RWPE2 (cell line): ENCODE results near the gene ROBO1.

ENCODE experiments used
- ATAC-seq: fragments of 200-7000 bp; cut with Tn5 transposase; 3 replicates; pipeline ENCODE4 v1.9.1; 2021; ENCODE audit warnings: low read depth
- DNase-seq: peaks from one replicate; pipeline ENCODE4 v3.0.0-alpha.2; 2020; ENCODE audit warnings: low spot score
- H3K27ac ChIP-seq: fragments of 450-650 bp; 2 replicates; pipeline ENCODE4 v1.5.1; 2017; ENCODE audit warnings: mild to moderate bottlenecking; ENCODE audit not compliant: poor library complexity, severe bottlenecking
- H3K27me3 ChIP-seq: fragments of 250-450 bp; sonication (Bioruptor Pico); 2 replicates; pipeline ENCODE4 v1.5.1; 2021; ENCODE audit warnings: mild to moderate bottlenecking, moderate library complexity; ENCODE audit not compliant: insufficient read depth, poor library complexity, severe bottlenecking
- H3K36me3 ChIP-seq: fragments of 250-450 bp; sonication (Bioruptor Pico); 2 replicates; pipeline ENCODE4 v1.5.1; 2020; ENCODE audit warnings: low read depth, mild to moderate bottlenecking, moderate library complexity
- H3K4me1 ChIP-seq: fragments of 250-450 bp; sonication (Bioruptor Pico); 2 replicates; pipeline ENCODE4 v1.5.1; 2021; ENCODE audit warnings: mild to moderate bottlenecking, moderate library complexity; ENCODE audit not compliant: insufficient read depth, poor library complexity, severe bottlenecking
- H3K4me3 ChIP-seq: fragments of 250-450 bp; sonication (Bioruptor Pico); 2 replicates; pipeline ENCODE4 v1.5.1; 2021; ENCODE audit warnings: mild to moderate bottlenecking, moderate library complexity; ENCODE audit not compliant: severe bottlenecking
- H3K9me3 ChIP-seq: fragments of 250-450 bp; sonication (Bioruptor Pico); 2 replicates; pipeline ENCODE4 v1.5.1; 2021; ENCODE audit warnings: mild to moderate bottlenecking, moderate library complexity; ENCODE audit not compliant: severe bottlenecking
- TF ChIP-seq, protein P1 (sequence below): fragments of 450-650 bp; IDR thresholded peaks from one replicate; pipeline ENCODE4 v1.5.1; 2017; ENCODE audit warnings: mild to moderate bottlenecking, moderate library complexity; ENCODE audit not compliant: poor library complexity, severe bottlenecking

Gene ROBO1

DNA sequence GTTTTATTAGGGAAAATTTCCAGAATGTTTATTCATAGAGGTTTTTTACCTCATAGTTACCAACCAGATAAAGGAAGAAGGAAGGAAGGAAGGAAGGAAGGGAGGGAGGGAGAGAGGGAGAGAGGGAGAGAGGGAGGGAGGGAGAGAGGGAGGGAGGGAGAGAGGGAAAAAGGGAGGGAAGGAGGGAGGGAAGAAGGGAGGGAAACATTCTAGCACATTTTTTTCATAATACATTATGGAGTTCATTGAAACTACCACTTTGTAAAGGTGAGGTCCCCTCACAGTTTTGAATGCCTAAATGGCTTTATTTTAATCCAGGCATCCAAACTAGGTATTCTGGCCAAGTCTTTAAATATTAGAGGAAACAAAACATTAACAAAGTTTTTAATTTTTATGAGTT, 1049.1 kb downstream of the ROBO1 start:
- Histone ChIP-seq H3K27ac (no peak overlapping the region), H3K4me3 (no peak overlapping the region), H3K9me3 (no peaks in the 10 kb centered on the region), H3K36me3 (no peaks in the 10 kb centered on the region), H3K4me1 (peaks cover 13% of the 10 kb centered on the region), H3K27me3 (no peaks in the 10 kb centered on the region)
- ATAC-seq, result no peak
- no peak for DNase-seq
- TF ChIP-seq, protein P1, sequence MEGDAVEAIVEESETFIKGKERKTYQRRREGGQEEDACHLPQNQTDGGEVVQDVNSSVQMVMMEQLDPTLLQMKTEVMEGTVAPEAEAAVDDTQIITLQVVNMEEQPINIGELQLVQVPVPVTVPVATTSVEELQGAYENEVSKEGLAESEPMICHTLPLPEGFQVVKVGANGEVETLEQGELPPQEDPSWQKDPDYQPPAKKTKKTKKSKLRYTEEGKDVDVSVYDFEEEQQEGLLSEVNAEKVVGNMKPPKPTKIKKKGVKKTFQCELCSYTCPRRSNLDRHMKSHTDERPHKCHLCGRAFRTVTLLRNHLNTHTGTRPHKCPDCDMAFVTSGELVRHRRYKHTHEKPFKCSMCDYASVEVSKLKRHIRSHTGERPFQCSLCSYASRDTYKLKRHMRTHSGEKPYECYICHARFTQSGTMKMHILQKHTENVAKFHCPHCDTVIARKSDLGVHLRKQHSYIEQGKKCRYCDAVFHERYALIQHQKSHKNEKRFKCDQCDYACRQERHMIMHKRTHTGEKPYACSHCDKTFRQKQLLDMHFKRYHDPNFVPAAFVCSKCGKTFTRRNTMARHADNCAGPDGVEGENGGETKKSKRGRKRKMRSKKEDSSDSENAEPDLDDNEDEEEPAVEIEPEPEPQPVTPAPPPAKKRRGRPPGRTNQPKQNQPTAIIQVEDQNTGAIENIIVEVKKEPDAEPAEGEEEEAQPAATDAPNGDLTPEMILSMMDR, result no peak

DNA sequence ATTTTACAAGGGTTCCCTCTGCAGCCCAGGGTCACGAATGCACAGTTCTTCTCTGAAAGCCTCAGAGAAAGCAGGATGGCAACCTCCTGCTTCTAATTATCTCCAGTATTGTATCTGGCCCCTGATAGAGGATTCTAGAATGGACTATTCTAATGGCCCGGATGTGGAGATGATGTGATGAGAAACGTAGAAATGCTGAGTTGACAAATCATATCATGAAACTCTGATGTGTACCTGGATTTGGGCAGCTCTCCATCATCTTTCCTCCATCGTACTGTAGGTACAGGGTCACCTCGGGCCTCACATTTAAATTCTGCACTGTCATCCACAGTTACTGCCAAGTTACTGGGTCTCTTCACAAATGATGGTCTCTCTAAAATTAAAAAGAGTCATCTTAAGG, 1050.8 kb downstream of the ROBO1 start:
- ATAC-seq, result no peak

DNA sequence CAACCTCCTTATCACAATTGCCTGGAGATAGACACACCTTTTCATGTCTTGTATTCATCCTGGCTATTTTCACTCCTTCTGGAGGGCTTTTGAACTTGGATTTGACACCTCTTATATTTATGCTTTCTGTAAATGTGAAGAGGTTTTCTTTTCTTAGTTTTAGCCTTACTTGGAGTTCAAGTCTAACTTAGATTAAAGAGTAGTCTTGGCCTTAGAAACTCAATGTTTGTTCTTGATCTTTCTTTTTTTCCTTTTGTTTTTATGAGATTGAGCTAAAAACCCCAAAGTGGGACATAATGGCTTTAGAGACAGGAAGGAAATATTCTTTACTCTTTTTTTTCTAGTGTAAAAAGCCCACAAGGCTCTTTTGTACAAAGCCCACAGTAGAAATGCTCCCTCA, 1054.9 kb downstream of the ROBO1 start:
- Histone ChIP-seq H3K4me3 (no peak overlapping the region), H3K9me3 (no peaks in the 10 kb centered on the region), H3K36me3 (no peaks in the 10 kb centered on the region), H3K27ac (no peak overlapping the region), H3K4me1 (no peaks in the 10 kb centered on the region), H3K27me3 (no peaks in the 10 kb centered on the region)
- no peak for DNase-seq
- no peak for ATAC-seq
- TF ChIP-seq, protein P1, result no peak

More for the DNA sequence above, 1050.8 kb downstream of the ROBO1 start:
- TF ChIP-seq, protein P1, result no peak
- Histone ChIP-seq H3K27me3 (no peaks in the 10 kb centered on the region), H3K9me3 (no peaks in the 10 kb centered on the region), H3K4me3 (no peak overlapping the region), H3K27ac (no peak overlapping the region), H3K4me1 (peaks cover 2% of the 10 kb centered on the region), H3K36me3 (no peaks in the 10 kb centered on the region)
- DNase-seq, result no peak

DNA sequence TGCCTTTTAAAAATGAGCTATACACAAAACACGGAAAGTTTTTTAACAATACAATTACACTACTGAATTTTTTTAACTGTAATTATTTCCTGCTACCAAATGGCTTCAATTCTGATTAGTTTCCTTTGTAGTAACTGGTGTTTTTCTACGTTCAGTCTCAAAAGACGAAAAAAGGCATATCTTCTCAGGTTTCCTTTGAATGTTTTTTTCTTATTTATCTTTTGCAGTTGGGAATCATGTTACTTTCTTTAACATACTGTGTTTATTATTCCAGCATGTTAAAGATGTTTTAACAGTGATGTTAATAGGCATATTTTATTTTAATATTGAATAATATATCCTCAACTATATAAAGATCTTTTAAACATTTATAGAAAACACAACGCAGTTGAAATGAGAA, 1055.5 kb downstream of the ROBO1 start:
- no peaks in the 10 kb centered on the region for H3K27me3 ChIP-seq
- no peaks in the 10 kb centered on the region for H3K9me3 ChIP-seq
- H3K36me3 ChIP-seq, result no peaks in the 10 kb centered on the region
- no peak overlapping the region for H3K27ac ChIP-seq
- DNase-seq (no peak), ATAC-seq (no peak)
- no peak overlapping the region for H3K4me3 ChIP-seq
- TF ChIP-seq, protein P1, result no peak
- no peaks in the 10 kb centered on the region for H3K4me1 ChIP-seq

DNA sequence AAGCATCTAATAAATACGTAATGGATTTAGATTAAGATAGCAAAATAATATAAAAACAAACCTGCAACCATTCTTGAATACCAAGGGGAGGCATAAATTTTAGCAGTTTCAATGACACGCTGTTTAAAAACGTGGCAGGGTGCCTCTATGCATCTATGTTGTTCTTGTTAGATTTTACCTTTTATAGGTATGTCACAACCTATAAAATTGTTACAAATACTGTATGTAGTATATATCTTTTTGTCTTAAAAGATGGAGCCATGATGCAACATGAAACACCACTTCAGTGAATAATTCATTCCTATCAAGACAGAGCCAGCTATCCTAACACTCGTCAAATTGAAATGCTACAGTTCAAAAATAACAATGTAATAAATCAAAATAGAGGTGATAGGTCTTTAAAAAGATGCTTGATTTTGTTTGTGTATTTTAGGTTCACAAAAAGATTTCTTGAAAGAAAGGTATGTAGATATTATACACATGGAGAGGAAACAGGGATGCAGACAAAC, 1059.2 kb downstream of the ROBO1 start:
- Histone ChIP-seq H3K36me3 (no peaks in the 10 kb centered on the region), H3K9me3 (no peaks in the 10 kb centered on the region), H3K27me3 (no peaks in the 10 kb centered on the region), H3K27ac (no peak overlapping the region), H3K4me1 (no peaks in the 10 kb centered on the region), H3K4me3 (no peak overlapping the region)
- DNase-seq, result no peak
- TF ChIP-seq, protein P1, result no peak
- ATAC-seq, result no peak
